ENCODE measurements around the gene AUNIP. TPM values are rescaled to one million over a fixed set of nuclear protein-coding genes. Genes with fewer than 3 reads are reported as not detected.
A peak's percentile ranks its signal among the peaks of the same experiment; 100 is the strongest.

AUNIP gene
- total RNA-seq, 1 experiment from 2014 or later: 11.0 TPM

DNA sequence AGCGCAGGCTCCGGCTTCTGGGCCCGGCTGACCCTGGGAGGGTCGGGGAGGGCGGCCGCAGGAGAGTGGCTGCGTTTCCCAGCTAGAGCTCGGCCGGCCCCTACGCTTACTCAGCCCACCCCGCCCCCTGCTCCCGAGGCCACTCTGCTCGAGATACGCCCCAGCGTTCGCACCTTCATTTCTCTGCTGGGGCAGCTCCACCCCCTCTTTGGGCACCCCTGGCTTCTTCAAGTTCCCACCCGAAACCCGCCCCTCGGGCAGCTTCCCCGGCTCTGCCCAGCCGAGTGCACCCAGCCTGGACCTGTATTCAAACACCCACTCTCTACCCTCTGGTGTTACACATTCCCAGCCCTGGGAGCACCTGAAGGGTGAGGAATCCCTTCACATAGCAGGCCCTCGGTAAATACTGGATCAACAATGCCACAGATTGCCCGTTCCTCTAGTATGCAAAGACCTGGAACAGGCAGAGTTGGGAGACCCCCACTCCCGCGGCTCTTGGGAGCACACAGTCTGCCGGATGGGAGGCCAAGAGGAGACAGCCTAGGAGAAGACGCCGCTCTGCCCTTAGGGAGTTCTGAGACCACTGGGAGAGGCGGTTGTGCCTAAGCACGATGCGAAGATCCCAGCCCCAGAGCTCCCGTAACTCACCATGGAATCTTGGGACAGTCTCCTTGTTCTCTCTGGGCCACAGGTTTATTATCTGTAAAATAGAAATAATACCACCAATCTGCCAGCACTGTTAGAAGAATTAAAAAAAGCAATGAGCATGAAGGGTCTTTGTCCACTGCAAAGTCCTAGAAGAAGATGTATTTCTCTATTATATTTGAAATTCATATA is 16.8 kb upstream of the AUNIP start:
- no peak for TF ChIP-seq EZH2 (IDR thresholded peaks at IDR 0.05; ENCODE audit: low read depth)
- TF ChIP-seq, protein P1, sequence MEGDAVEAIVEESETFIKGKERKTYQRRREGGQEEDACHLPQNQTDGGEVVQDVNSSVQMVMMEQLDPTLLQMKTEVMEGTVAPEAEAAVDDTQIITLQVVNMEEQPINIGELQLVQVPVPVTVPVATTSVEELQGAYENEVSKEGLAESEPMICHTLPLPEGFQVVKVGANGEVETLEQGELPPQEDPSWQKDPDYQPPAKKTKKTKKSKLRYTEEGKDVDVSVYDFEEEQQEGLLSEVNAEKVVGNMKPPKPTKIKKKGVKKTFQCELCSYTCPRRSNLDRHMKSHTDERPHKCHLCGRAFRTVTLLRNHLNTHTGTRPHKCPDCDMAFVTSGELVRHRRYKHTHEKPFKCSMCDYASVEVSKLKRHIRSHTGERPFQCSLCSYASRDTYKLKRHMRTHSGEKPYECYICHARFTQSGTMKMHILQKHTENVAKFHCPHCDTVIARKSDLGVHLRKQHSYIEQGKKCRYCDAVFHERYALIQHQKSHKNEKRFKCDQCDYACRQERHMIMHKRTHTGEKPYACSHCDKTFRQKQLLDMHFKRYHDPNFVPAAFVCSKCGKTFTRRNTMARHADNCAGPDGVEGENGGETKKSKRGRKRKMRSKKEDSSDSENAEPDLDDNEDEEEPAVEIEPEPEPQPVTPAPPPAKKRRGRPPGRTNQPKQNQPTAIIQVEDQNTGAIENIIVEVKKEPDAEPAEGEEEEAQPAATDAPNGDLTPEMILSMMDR (conservative IDR thresholded peaks at IDR 0.05): no peak
- H3K9me3 ChIP-seq (ENCODE audit: insufficient read depth, low read depth): no peaks in the 10 kb centered on the region
- intact Hi-C loops (cut with micrococcal nuclease; ENCODE audit: unreplicated experiment): loop anchor here (1.0 to 2.0 kb wide), 2 partner anchors 14 to 17 kb away; partner anchors contain the start of gene AUNIP
- H3K4me3 ChIP-seq: peak overlapping the region; percentile 71
- POLR2A ChIA-PET (ENCODE audit: unreplicated experiment): interaction anchor here (0.5 to 1.2 kb wide), 4 partner anchors 14 to 29 kb away, joined by 3 to 28 read pairs (median 8); no protein-coding TSS in a partner anchor
- H3K27me3 ChIP-seq (ENCODE audit: insufficient read depth, low read depth): no peaks in the 10 kb centered on the region
- TSS peak; percentile 94 for BruUV-seq (replicated peaks)
- peaks cover 27% of the 10 kb centered on the region for H3K79me2 ChIP-seq (ENCODE audit: low read depth)
- H2AFZ ChIP-seq: peak overlapping the region; percentile 78
- CTCF ChIA-PET: interaction anchor here (1.2 to 1.4 kb wide), 2 partner anchors 14 to 16 kb away, joined by 3 to 8 read pairs; no protein-coding TSS in a partner anchor
- no peaks in the 10 kb centered on the region for H3K36me3 ChIP-seq (ENCODE audit: low read depth)
- peaks cover 10% of the 10 kb centered on the region for H3F3A ChIP-seq (ENCODE audit: insufficient read depth, low read depth)
- peak overlapping the region; percentile 71 for H3K27ac ChIP-seq
- no peaks in the 10 kb centered on the region for H4K20me1 ChIP-seq (ENCODE audit: insufficient read depth)
- H3K4me1 ChIP-seq (replicated peaks; ENCODE audit: insufficient read depth): peaks cover 49% of the 10 kb centered on the region
- no peaks in the 10 kb centered on the region for H3K9me2 ChIP-seq (ENCODE audit: insufficient read depth)
- DNase-seq: peak; percentile 57 to 79
- peak overlapping the region; percentile 80 for H3K4me2 ChIP-seq

DNA sequence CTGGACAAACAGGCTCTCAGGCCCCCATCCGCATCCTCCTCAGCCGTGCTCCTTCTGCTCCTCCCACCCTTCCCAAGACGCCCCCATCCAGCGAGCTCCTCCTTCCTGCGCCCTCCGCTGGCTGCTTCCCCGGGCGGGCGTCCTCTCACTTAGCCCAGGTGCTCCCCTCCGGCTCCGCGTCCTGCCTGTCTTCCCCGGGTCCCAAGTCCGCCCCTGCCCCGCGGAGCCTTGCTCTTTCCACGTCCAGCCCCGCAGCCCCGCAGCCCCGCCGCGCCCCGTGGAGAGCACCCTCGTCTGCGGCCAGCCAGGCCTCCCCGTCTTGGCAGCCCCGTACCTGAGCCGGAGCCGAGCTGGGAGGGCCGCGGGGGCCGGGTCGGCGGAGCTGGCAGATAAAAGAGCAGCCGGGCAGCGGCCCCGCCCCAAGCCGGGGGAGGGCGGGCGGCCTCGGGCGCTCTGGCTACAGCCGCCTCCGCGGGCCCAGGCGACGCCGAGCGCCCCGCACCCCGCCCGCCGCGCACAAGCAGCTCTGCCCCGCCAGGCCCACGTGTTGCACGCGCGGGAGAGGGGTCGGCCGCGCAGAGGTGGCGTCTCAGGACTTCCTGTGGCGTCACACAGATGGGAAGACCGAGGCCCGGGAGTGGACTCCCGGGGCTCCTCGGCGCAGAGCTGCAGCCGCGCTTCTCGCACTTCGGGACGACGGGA is 16.0 kb upstream of the AUNIP start, which contains the start of gene PAQR7:
Gene PAQR7, minus strand, starts transcription at position 555 of the 702 bp plus-strand sequence. CDS start 11,869 bp downstream, outside the sequence.
- Histone ChIP-seq H4K20me1 (ENCODE audit: insufficient read depth) (no peaks in the 10 kb centered on the region), H3K36me3 (ENCODE audit: low read depth) (no peaks in the 10 kb centered on the region), H3K27me3 (ENCODE audit: insufficient read depth, low read depth) (no peaks in the 10 kb centered on the region), H3K4me2 (peak within 1 kb of the TSS; percentile 80), H3K9me2 (ENCODE audit: insufficient read depth) (no peaks in the 10 kb centered on the region), H3K27ac (peak within 1 kb of the TSS; percentile 71), H3K4me3 (peak within 1 kb of the TSS; percentile 71), H2AFZ (peak within 1 kb of the TSS; percentile 78), H3K4me1 (replicated peaks; ENCODE audit: insufficient read depth) (peaks cover 48% of the 10 kb centered on the region), H3F3A (ENCODE audit: insufficient read depth, low read depth) (peaks cover 10% of the 10 kb centered on the region), H3K79me2 (ENCODE audit: low read depth) (peaks cover 27% of the 10 kb centered on the region), H3K9me3 (ENCODE audit: insufficient read depth, low read depth) (no peaks in the 10 kb centered on the region)
- ChIA-PET CTCF (interaction anchor here (0.7 to 1.4 kb wide), 5 partner anchors 13 to 38 kb away, joined by 3 to 8 read pairs (median 3); no protein-coding TSS in a partner anchor), POLR2A (ENCODE audit: unreplicated experiment) (interaction anchor here (0.5 to 1.2 kb wide), 6 partner anchors 15 to 1459 kb away, joined by 3 to 28 read pairs (median 8); no protein-coding TSS in a partner anchor)
- intact Hi-C loops (cut with micrococcal nuclease; ENCODE audit: unreplicated experiment): loop anchor here (1.0 to 2.0 kb wide), 2 partner anchors 15 to 17 kb away; partner anchors contain the start of gene AUNIP
- peak; percentile 38 to 85 for DNase-seq
- BruUV-seq (replicated peaks): no TSS peak
- no peak for TF ChIP-seq EZH2 (IDR thresholded peaks at IDR 0.05; ENCODE audit: low read depth)
- TF ChIP-seq, protein P1 (conservative IDR thresholded peaks at IDR 0.05): no peak

All from PC-9 (cell line).